Measurements from ENCODE around the gene ARL15.
"Not testable (repeated sequence)": the region's sequence is repeated elsewhere in the genome, so short reads cannot be mapped to it uniquely, and the experiment has no call there.

Gene ARL15

DNA sequence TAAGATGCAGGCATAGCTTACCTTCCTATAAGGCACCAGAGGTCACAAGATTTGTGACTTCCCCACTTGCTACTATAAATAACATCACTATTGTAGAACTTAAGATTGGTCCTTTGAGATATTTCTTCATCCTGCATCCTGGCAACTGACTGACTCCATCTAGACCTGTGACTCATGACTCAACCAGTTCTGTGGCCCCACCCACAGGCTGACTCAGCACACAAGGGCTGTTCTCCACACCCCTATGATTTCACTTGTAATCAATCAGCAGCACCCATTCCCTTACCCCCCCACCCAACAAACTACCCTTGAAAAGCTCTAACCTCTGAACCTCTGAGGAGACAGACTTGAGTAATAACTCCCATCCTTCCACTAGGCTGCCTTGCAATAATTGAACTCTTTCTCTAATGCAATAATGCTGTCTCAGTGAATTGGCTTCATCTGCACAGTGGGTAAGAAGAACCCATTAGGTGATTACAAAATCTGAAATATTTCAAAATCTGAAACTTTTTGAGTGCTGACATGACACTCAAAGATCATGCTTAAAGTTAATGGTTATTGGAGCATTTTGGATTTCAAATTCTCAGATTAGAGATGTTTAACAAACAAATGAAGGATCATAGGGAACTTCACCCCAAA lies 296.7 kb downstream of the ARL15 start:
- peak; percentile 67 for DNase-seq

DNA sequence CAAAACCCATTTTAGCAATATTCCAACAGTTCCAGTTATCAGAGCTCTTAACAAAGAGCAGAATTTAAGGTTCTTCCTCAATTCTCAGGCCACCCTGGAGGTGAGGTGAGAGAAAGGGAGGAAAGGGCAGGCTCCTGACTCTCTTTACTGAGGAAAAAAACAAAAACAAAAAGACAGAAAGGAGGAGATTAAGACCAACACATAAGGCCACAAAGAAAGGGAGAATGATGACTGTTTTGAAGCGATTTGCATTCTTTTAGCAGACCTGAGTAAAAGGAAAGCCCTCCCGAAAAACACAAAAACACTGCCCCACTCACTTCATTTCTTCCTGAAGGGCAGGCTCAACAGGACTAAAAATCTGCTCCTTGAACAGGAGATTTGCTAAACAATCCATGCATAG lies 300.5 kb downstream of the ARL15 start:
- no peak for DNase-seq

DNA sequence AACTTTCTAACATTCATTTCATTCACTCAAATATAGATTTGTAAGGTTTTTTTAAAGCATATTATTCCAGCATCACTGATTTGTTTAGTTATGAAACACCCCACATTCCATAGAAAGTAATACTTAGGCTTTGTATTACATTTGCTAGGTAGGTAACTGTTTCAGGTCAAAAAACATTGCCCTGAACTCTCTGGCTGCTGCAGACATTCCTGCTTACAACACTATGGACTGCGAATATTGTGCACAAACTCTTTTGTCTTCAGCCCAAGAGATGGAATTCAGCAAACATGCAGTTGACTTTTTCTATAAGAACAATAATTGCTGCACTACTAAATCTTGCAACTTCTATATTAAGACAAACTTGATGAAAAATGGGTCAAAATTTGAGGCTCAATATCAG lies 301.0 kb downstream of the ARL15 start:
- no peak for DNase-seq

DNA sequence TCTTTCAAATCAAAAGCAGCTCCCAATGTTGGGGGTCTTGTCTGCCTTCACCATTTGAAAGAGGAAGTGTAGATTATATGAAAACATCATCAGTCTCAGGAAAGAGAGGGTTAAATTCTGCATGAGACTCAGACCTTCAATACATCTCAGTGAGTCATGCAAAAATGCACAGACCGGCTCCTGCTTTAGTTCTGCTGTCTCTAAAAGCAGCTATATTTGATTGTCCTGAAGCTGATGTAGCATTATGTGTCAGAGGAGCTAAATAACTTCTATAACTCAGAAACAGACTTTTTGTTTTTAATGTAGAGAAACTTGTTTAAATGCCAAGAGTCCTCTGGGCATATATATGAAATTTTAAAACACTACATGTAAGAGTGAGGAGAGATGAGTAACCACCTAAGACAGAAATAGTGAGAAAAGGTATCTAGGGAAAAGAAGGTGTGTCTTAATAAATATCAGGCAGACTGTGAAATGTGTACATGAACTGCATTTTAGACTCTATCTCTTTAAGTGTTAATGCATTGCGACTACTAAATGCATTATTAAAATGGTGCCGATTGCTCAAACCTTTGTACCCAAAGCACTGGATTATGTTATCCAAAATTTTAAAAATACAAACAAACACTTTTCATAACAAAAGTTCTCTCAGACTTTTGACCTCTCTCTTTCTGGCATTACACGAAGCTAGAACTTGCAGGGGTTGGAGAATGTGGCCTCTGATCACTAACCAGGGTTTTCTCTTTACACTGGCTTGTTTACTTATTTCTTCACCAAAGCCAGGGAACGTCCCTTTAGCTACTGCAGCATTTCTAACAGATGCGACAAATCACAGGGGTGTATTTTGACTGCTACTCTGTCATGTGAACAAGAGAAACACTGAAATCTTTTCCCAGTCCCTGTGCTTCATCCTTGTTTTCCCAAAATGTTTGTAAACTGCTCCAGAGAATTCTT lies 302.3 kb downstream of the ARL15 start:
- DNase-seq = no peak

DNA sequence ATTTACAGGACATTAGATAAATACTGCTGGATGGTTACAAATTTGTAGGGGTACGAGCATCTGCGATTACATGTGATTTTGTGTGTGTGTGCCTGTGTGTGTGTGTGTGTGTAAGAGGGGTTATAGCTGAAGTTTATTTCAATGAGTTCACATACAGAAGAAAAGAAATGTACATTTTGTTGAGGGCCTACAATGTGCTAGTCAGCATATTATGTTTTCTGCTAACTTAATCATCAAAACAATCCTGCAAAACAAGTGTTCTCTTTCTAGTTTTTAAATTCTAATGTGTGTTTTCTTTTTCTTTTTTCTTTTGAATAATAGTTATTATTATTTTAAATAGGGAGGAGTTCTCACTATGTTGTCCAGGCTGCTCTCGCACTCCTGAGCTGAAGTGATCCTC lies 305.7 kb downstream of the ARL15 start:
- no peak for DNase-seq

DNA sequence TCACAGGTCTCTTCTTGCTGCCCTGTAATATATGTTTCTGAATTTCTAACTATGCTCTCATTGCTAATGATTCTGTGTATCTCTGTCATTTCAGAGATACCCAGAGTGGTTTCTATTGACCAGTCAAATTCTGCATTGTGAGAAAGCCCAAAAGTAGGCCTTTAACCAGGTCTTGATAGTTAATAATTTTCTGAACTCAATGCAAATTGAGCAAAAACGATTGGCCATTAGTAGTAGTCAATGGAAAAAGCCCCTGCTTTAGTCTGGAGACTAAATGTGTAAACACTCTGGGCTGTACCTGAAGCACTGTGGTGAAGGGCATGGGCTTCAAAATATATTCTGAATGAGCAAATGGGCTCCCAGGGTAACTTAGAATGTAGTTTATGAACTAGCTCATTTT lies 307.6 kb downstream of the ARL15 start:
- no peak for DNase-seq

DNA sequence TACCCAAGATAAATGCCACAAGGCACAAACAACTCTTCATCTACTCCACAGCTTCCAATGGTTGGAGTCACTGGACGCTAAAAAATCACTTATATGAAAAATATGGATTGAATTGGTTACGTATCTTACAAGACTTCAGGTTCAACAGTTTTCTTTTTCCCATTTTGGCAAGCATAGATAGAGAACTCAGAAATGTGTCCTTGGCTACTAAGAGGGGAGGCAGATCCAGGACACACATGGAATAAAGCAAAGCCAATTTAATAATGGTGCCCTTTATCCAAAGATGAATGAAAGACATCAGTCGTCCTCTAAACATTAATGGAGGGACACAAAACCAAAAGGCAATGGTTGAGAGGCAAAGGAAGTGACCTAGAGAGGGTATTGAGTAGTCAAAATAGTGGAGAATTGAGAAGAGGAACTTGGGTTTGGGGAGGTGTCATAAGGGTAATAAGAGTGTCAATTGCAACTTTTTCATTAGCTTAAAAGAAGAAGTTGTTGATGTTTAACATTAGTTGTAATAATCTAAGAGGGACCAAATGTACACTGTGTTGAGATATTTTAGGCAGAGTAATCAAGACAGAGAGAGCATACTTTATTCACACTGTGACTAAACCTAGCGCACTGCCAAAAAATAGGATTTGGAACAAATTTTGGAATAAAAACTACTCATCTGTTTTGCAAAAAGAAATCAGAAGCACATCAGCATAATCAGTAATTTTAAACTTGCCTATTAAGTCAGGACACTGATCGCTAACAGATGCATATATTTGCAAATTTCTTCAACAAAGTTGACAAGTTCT lies 308.2 kb downstream of the ARL15 start:
- DNase-seq = no peak

DNA sequence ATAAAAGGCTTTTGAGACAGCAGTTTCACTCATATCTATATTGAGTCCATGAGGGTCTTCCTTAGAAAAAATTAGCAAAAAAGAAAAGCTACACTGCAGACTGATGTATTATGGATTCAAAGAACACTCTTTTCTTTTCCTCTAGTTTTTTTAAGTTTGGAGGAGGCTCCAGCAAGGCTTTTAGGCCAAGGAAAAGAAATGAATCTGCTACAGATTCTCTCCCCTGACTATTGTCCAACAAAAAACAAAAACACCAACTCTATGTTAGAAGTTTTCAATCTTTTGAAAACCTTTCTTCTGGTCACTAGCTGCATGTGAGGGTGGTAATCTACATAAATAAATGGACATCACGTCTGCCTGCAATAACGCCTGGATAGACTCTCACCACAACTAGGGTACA lies 310.4 kb downstream of the ARL15 start:
- DNase-seq = no peak

DNA sequence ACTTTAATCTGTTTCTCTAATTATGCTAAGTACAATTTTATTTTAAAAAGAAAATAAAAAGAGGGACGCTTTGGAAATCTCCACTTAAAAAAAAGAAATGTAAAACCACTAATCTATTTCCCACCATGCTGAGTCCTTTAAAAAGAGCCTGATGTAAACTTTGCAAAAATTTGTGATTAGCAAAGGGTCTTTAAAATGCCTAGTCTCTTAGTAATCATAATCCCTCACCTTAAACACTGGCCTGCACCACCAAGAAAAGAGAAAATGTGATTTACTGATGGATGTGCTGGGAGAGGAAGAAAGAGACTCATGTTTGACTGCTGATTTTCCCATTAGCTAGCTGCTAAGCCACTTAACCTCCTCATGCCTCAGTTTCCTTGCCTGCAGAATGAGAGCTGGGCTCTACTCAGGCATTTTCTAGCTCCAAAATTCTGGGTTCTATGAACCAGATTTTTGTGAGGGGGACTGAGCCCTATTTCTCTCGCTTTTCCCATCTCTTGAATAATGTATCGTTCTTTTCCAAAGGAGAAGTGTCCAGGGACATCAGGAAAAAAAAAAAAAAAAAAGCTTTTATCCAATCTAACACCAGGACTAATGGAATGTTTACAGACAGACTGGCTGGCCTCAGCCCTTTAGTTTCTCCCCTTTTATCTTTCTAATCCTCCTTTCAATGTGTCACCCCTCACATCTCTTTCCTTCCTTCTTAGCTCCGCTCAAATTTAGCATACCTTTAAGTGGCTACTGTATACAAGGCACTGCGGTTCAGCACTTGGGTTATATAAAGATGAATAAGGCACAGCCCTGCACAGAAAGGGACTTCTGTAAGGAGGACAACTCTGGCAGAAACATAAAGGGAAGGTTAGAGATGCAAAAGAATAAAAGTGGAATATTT lies 312.4 kb downstream of the ARL15 start:
- DNase-seq = no peak

DNA sequence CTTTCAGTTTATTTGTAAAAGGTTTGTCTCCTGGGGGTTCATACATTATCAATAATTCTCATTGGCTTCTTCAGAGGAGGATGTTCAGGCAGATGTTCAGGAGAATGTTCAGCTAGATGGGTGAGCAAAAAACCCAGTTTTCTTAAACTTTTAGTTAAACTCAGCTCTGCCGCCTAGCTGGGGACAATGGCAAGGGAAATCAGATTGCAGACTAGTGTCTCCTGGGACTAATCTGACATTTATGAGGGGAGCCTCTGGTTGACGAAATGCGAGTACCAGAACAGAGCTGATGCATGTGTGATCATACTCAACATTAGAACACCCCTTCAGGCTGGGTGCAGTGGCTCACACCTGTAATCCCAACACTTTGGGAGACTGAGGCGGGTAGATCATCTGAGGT lies 314.4 kb downstream of the ARL15 start:
- no peak for DNase-seq

DNA sequence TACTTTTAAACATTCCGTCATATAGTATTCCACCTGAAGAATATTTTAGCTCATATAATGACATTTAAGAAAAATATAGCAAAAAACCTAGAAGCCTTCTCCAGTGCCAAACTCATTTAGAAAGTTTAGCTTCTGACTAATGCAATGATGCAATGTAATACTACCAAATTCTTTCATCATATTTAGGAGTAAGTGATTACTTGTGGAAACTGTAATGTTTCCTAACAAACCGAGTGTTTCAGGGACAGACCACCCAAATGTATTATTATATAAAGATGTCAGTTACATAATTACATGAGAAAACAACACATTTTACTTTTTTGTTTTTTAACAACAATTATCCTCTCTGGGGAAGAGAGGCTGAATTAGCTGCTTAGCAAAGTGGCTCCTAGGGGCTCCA lies 316.2 kb downstream of the ARL15 start:
- peak; percentile 5 for DNase-seq

DNA sequence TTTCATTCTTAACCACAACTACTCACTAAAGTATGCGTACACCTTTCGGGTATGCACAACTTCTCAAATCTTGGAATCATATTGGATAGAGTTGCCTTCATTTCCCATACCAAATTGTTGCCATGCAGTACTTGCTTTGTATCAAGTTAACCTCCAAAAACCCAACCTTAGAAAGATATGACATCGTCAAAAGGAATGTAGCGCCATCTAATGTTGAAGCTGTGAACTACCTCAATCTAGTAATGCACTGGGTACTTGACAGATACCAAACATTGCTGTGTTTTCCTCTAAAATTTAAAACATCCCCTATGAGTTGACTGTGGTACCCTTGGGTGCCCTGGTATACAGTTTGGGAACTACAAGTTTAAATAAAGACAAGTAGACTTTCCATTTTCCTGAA lies 318.4 kb downstream of the ARL15 start:
- peak; percentile 19 for DNase-seq

DNA sequence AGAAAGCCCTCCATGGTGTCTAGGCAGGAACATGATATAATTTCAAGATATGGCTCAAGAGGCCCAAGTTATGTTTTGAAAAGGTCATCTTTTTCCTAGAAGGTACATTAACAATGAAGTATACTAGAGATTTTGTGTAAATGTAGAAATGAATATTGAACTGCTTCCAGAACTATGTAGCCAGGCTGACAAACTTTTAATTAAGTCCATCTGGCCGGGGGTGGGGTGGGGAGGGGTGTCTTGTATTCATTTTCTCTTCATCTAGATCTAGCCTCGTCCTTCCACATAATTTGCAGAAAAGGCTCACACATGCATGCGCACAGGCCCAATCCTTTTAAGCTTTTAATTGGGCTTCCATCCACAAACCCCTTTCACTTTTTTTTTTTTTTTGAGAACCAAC lies 323.3 kb downstream of the ARL15 start:
- no peak for DNase-seq

DNA sequence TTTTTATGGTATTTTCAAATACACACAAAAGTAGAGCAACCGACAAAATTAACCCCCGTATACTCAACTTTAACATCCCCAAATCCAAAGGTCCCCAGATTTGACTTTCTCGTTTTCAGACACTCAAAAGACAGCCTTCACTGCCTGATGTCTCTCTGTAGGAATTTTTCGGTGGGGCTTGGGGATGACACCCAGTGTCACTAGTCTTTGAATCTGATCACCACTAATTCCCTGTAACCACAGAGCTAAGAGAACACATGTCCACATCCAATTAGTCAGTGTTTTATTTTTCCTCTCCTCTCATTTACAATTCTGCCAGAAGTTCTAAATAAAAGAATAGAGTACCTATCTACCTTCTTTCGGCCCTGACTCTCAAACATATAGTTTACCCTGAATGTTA lies 324.6 kb downstream of the ARL15 start:
- DNase-seq = no peak

DNA sequence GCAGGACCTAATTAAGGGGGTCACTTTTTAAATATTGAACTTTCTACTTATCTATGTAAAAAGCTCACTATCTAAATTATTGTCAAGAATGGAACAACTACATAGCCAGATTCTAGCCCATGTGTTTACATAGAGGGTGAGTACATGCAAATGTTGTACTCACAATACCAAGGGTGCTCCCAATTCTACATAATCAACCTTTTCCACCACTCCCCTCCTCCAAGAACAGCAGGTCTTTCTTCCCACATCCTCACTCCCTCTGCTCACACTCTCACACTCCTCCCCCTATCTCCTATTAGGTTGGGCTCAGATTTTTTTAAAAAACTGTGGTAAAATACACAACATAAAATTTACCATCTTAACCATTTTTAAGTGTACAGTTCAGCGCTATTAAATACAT lies 325.4 kb downstream of the ARL15 start:
- DNase-seq = no peak

DNA sequence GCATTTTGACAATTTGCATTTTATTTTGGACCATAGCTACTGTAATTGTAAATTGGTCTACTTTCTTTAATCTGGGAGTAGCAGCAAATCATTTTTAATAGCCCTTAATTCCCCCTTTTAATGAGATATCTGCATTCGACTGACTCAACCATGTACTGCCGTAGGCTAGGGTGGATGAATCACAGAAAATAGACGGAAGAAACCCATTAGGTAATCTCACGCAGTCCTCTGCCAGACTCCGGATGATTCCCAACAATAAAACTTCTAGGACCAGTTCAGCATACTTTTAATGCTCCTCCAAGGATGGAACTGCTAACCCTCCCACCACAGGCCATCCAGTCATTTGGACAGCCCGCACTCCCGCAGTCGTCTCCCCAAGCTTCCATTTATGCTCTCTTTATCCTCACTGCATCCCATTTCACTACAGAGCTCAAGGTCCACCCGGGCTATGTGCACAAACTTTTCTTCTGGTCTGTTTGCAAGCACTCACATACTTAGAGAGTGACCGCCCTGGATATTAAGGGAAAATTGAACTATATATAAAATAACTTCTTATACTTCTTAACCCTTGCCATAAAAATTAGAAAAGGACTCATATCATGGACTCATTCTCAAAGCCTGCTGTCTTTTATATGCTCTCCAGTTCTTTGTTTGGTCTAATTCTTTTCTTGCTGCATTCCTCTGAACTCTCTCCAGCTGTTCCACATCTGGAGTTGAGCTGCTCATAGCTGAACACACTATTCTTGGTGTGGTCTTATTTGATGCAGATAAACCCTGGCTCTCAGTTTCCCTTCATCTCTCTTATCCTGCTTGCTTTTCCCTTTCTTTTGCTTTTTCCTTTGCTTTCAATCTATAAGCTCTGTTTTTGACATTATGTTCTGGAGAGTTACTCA lies 326.6 kb downstream of the ARL15 start:
- no peak for DNase-seq

DNA sequence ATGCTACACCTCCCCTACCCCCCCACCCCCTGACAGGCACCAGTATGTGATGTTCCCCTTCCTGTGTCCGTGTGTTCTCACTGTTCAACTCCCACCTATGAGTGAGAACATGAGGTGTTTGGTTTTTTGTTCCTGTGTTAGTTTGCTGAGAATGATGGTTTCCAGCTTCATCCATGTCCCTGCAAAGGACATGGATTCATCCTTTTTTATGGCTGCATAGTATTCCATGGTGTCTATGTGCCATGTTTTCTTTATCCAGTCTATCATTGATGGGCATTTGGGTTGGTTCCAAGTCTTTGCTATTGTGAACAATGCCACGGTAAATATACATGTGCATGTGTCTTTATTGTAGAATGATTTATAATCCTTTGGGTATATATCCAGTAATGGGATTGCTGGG lies 328.1 kb downstream of the ARL15 start:
- not testable (repeated sequence) for DNase-seq

DNA sequence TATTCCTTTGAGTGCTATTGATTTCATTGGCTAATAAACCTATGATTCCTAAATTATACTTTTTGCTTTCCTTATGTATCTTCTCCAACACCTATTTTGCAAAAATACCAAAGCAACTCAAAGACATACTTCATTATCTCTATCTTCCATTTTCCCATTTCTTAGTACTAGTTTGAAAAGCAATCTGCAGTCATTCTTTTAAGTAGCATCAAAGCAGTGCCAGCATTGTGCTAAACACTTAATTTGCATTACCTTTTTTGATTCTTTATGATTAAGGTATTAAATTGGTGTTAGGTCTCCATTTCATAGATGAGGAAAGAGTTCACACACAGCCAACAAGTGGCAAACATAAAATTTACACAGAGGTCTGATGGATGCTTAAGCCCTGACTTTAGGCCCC lies 330.3 kb downstream of the ARL15 start:
- no peak for DNase-seq

DNA sequence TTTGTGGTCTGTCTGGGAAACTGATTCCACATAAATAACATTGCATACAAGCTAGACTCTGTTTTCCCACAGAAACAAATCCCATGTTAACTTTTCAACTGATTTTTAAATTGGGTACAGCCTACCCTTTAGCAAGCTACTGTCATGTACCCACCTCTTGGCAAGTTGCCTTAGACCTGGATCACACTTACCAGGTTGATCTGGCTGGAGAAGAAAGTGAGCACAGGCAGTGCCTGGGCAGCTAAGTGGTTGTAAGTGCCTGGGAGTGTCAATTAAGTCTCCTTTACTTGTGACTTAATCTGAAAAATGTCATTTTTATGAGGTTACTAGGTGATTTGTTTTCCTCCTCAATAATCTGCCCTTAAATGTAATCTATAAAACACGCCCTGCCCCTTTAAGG lies 336.4 kb downstream of the ARL15 start:
- no peak for DNase-seq

DNA sequence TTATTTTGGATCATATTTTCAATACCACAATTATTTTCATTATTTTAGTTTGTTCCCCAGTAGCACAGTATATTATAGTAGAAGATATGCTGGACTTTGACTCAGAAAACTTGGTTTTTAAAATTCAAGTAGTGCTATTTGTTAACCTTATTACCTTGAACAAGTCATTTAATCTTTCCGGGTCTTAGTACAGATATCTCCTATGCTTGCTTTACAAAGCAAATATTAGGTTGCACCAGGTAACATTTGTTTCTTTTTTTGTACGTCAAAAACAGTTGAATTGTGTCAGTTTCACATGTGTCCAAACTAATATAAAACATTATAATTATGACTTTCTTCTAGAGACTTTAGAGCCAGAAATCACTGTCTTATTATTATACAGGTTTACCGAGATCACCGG lies 338.1 kb downstream of the ARL15 start:
- no peak for DNase-seq

DNA sequence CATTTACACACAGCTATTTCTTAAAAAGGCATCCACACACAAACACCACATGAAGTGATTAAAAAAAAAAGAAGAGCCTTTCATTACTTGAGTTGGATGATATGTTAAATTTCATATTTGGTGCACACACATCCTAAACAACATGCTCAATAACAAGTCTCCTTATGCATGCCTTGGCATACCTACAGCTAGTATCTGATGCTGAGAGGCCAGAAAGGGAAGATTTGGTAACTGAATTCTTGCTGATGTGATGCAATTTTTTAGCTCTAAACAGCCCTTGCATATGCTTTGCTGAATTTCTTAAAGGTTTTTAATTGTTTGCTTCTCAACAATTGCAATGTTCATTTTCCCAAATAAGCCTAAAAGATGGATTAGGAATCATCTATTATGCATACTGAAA lies 338.8 kb downstream of the ARL15 start:
- DNase-seq = no peak

DNA sequence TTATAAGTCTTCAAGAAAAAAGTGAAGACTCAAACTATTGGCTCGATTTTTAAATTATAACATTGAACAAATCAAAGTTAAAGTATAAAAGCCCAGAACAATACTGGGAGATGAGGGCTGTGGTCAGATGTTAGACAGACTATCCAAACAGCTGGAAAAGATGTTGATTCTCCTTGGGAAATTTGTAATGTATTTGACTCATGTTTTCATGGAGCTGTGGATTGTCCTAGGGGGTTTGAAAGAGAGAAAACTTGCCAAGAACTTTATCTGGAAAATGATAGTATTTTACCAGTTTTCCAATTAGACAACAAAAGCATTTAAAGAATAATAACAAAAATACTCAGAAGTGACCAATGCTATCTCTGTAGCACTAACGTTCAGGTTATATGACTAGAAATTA lies 339.2 kb downstream of the ARL15 start:
- no peak for DNase-seq
